ENCODE results near the gene MRPL32.

Gene MRPL32

DNA sequence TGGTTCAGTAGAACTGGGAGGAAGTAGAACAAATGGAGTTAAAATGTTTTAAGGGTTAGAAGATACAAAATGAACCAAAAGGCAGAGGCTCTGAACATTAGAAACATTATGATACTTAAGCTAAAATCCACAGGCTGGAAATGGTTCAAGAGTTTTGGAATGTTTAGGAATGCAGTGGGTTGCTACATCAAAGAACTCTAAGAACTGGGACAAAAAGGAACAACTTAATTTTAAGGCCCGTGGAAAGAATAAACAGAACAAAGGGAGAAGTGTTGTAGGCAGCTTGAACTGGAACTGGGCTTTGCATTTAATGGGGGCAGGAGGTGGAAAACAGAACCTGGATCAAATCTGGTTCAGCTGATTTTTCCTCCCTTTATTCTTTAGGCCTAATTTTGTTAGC, 16.8 kb upstream of the MRPL32 start:
- in situ Hi-C loops (cut with HindIII; ENCODE audit: low pct_ligation_motif_present, low sequenced_read_pairs), result no loop called here
- TF ChIP-seq, protein P1, sequence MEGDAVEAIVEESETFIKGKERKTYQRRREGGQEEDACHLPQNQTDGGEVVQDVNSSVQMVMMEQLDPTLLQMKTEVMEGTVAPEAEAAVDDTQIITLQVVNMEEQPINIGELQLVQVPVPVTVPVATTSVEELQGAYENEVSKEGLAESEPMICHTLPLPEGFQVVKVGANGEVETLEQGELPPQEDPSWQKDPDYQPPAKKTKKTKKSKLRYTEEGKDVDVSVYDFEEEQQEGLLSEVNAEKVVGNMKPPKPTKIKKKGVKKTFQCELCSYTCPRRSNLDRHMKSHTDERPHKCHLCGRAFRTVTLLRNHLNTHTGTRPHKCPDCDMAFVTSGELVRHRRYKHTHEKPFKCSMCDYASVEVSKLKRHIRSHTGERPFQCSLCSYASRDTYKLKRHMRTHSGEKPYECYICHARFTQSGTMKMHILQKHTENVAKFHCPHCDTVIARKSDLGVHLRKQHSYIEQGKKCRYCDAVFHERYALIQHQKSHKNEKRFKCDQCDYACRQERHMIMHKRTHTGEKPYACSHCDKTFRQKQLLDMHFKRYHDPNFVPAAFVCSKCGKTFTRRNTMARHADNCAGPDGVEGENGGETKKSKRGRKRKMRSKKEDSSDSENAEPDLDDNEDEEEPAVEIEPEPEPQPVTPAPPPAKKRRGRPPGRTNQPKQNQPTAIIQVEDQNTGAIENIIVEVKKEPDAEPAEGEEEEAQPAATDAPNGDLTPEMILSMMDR (IDR thresholded peaks at IDR 0.05; ENCODE audit: low read depth, low read length, missing control alignments), result no peak
- Histone ChIP-seq H3K36me3 (replicated peaks) (peaks cover 28% of the 10 kb centered on the region), H3K27ac (no peak overlapping the region), H3K4me3 (ENCODE audit: low read depth, low read length) (no peak overlapping the region), H3K27me3 (replicated peaks) (no peaks in the 10 kb centered on the region)
- DNase-seq, result no peak

DNA sequence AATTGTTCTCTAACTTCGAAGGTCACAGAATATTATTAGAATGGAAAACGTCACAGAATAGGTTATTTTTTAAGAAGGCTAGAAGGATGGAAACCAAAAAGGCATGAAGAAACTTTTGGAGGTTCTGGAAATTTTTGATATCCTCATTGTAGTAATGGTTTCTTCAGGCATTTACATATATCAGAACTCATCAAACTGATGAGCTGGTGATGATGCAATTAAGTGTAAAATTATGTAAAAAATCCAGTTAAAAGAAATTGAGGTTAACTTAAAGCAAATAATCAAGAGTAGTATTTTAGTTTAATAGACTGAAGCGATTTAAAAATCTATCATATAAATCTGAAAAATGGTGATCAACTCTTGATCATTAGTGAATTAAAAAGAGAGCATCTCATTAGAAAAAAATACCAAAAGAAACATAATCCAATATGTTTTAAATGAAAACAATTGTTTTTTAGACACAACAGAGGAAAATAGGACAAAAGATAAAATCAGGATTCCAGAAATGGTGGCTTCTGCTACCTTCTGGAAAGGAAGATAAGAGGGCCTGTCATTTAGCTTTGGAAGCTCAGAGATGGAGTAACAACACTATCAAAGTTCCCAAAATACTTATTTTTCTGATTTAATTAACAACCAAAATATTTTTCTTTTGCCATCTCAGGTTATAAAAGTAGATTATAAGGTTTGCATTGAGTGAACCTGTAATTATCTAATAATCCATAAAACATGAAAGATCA, 10.0 kb upstream of the MRPL32 start:
- Histone ChIP-seq H3K36me3 (replicated peaks) (peaks cover 60% of the 10 kb centered on the region), H3K4me3 (ENCODE audit: low read depth, low read length) (no peak overlapping the region), H3K27me3 (replicated peaks) (no peaks in the 10 kb centered on the region), H3K27ac (no peak overlapping the region)
- TF ChIP-seq, protein P1 (IDR thresholded peaks at IDR 0.05; ENCODE audit: low read depth, low read length, missing control alignments), result no peak
- in situ Hi-C loops (cut with HindIII; ENCODE audit: low pct_ligation_motif_present, low sequenced_read_pairs), result no loop called here
- no peak for DNase-seq

DNA sequence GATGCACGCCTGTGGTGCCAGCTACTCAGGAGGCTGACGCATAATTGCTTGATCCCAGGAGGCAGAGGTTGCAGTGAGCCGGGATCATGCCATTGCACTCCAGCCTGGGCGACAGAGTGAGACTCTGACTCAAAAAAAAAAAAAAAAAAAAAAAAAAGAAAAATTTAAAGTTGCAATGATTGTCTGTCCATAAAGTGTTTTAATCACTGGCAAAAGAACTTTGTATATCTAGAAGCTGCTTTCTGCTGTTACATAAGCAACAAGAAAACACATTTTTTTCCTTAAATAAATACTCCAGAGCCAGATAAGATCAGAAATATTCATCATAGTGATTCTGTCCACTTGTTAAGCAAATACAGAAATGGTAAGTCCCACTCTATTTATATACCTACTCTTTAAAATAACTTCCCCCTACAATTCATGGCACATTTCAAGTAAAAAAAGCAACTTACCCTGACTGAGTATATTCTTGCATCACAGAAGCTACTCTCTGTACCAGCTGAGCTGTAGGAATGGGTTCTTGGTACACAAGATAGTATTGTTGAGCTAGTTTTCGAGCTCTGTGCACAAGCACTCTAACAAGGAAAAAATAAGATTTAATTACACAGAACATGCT, 7.8 kb upstream of the MRPL32 start:
- Histone ChIP-seq H3K27me3 (replicated peaks) (no peaks in the 10 kb centered on the region), H3K36me3 (replicated peaks) (peaks cover 57% of the 10 kb centered on the region), H3K27ac (no peak overlapping the region), H3K4me3 (ENCODE audit: low read depth, low read length) (no peak overlapping the region)
- DNase-seq, result no peak
- TF ChIP-seq, protein P1 (IDR thresholded peaks at IDR 0.05; ENCODE audit: low read depth, low read length, missing control alignments), result no peak
- in situ Hi-C loops (cut with HindIII; ENCODE audit: low pct_ligation_motif_present, low sequenced_read_pairs), result no loop called here

DNA sequence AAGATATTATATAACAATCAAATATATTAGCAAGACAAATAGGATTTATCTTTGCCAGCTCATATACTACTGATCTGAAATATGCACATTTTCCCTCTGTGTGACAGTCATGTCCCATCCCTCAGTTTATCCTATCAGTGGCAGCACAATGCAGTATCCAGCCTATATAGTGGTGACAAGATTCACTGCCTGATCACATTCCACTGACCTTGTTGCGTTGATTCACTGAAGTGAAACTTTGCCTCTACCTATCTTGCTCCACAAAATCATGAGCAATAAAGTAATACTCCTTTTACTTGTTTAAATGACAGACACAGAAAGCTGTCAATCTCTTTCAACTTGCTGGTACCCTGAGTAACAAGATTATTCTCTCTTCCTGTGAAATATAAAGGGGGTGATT, 6.5 kb upstream of the MRPL32 start:
- Histone ChIP-seq H3K36me3 (replicated peaks) (peaks cover 47% of the 10 kb centered on the region), H3K27me3 (replicated peaks) (no peaks in the 10 kb centered on the region), H3K27ac (no peak overlapping the region), H3K4me3 (ENCODE audit: low read depth, low read length) (no peak overlapping the region)
- in situ Hi-C loops (cut with HindIII; ENCODE audit: low pct_ligation_motif_present, low sequenced_read_pairs), result no loop called here
- DNase-seq, result no peak
- TF ChIP-seq, protein P1 (IDR thresholded peaks at IDR 0.05; ENCODE audit: low read depth, low read length, missing control alignments), result no peak

DNA sequence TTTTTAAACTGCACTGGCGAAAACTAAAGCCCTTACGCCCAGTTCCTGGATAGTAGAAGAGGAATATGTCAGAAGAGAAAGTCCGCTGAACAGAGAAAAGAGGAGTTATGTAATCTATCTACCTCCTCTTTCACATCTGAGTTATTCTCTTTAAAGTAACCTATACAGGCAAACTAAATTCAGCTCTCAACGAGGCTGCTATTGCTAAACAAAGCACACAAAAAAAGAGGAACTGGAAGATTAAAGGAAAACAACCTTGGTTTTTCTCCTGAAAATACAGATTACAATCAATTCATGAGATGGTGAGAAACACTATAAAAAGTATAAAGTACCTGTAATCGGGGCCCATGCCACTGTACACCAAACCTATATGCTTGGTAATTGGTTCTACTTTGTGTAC, 6.0 kb upstream of the MRPL32 start:
- in situ Hi-C loops (cut with HindIII; ENCODE audit: low pct_ligation_motif_present, low sequenced_read_pairs), result no loop called here
- H3K27me3 ChIP-seq (replicated peaks), result no peaks in the 10 kb centered on the region

More for the DNA sequence above, 6.0 kb upstream of the MRPL32 start:
- DNase-seq, result no peak
- Histone ChIP-seq H3K27ac (no peak overlapping the region), H3K36me3 (replicated peaks) (peaks cover 41% of the 10 kb centered on the region), H3K4me3 (ENCODE audit: low read depth, low read length) (no peak overlapping the region)
- TF ChIP-seq, protein P1 (IDR thresholded peaks at IDR 0.05; ENCODE audit: low read depth, low read length, missing control alignments), result no peak

Data from brain microvascular endothelial cell (primary cell).